NCI-H526 (cell line): ENCODE data around the gene AGMAT.
A peak's percentile ranks its signal among the peaks of the same experiment; 100 is the strongest.

Experiments used
- DNase-seq, 2 experiments: peaks; one replicate each; lab custom pipeline; 2025; lab: John Stamatoyannopoulos, UW

The AGMAT gene

GRCh38 chr1:15568387-15569073 is 16.3 kb downstream of the AGMAT start:
- DNase-seq = no peak

- no peak for DNase-seq
These were observed 25.6 kb downstream of the AGMAT start for GRCh38 chr1:15559189-15559810.

GRCh38 chr1:15558516-15558915 is 26.3 kb downstream of the AGMAT start:
- no peak for DNase-seq

GRCh38 chr1:15557594-15557993 is 27.3 kb downstream of the AGMAT start:
- no peak for DNase-seq

GRCh38 chr1:15557008-15557407 is 27.8 kb downstream of the AGMAT start:
- DNase-seq = no peak

- no peak for DNase-seq
These were observed 34.3 kb downstream of the AGMAT start for GRCh38 chr1:15550573-15550972.

GRCh38 chr1:15546641-15547040 is 38.2 kb downstream of the AGMAT start:
- no peak for DNase-seq

GRCh38 chr1:15543589-15544568 is 41.0 kb downstream of the AGMAT start:
- no peak for DNase-seq

- no peak for DNase-seq
These were observed 41.6 kb downstream of the AGMAT start for GRCh38 chr1:15543251-15543588.

- DNase-seq = no peak
These were observed 42.2 kb downstream of the AGMAT start for GRCh38 chr1:15542388-15543250.

- no peak for DNase-seq
These were observed 43.5 kb downstream of the AGMAT start for GRCh38 chr1:15541231-15541792.

GRCh38 chr1:15540186-15540585 is 44.7 kb downstream of the AGMAT start:
- no peak for DNase-seq

- no peak for DNase-seq
These were observed 46.1 kb downstream of the AGMAT start for GRCh38 chr1:15538771-15539170.

- no peak for DNase-seq
These were observed 53.2 kb downstream of the AGMAT start for GRCh38 chr1:15531682-15532081.

GRCh38 chr1:15531003-15531402 is 53.8 kb downstream of the AGMAT start:
- DNase-seq = no peak

- DNase-seq = peak; percentile 100
These were observed 58.1 kb downstream of the AGMAT start, which contains the start of gene DNAJC16 for GRCh38 chr1:15526490-15527339. DNAJC16 (plus strand) TSS chr1:15526848; CDS start chr1:15529106, 2,258 bp downstream.

GRCh38 chr1:15526021-15526489 is 58.8 kb downstream of the AGMAT start:
- no peak for DNase-seq

GRCh38 chr1:15525050-15526020 is 59.5 kb downstream of the AGMAT start:
- DNase-seq = peak in 1 of 2 experiments; percentile 41
